Astrocyte (in vitro differentiated cells and primary cell): ENCODE data around the gene PAOX.

Experiments used
- CTCF ChIP-seq: IDR thresholded peaks from 2 replicates; pipeline ENCODE4 v1.5.1; 2011; ENCODE audit warnings: low read depth, mild to moderate bottlenecking, inconsistent platforms, low read length, moderate library complexity; ENCODE audit not compliant: insufficient read depth
- EZH2 ChIP-seq: IDR thresholded peaks from 2 replicates; pipeline ENCODE4 v1.6.1; 2012; ENCODE audit warnings: mild to moderate bottlenecking, low read length, inconsistent platforms; ENCODE audit not compliant: insufficient read depth

- TF ChIP-seq CTCF (no peak), EZH2 (peak; percentile 21)
These were observed 43.6 kb upstream of the PAOX start for GRCh38 chr10:133335246-133336117.
